ENCODE results near the gene CFAP61. TPM values are rescaled to one million over a fixed set of nuclear protein-coding genes. Genes with fewer than 3 reads are reported as not detected.

The CFAP61 gene
- total RNA-seq, 1 experiment from 2014 or later = 0.28 TPM

GRCh38 chr20:20130399-20130798, 78.1 kb downstream of the CFAP61 start:
- DNase-seq (ENCODE audit: low read depth, low spot score) (no peak), ATAC-seq (peak; percentile 87)
- Histone ChIP-seq H3K9me3 (ENCODE audit: control insufficient read depth, insufficient read depth, low read depth, low read length) (no peaks in the 10 kb centered on the region; the same call in 1 of the 2 replicates), H3K27me3 (ENCODE audit: control insufficient read depth, insufficient read depth, low read length) (no peaks in the 10 kb centered on the region), H3K4me3 (ENCODE audit: low read depth in 2 of 2, low read length in 2 of 2) (no peak overlapping the region), H3K36me3 (ENCODE audit: control insufficient read depth, insufficient read depth, low read length) (no peaks in the 10 kb centered on the region), H3K27ac (ENCODE audit: low read length) (no peak overlapping the region), H3K4me1 (ENCODE audit: control insufficient read depth, insufficient read depth, low read length) (no peaks in the 10 kb centered on the region)
- intact Hi-C loops (cut with micrococcal nuclease; ENCODE audit: unreplicated experiment) = no loop called here
- in situ Hi-C loops (cut with HindIII; ENCODE audit: low pct_unique_long_range_greater_than_20kb, low sequenced_read_pairs) = no loop called here
- BruUV-seq (replicated peaks) = no TSS peak
- ChIA-PET CTCF (no interaction called here), POLR2A (no interaction called here)
- TF ChIP-seq, protein P1, sequence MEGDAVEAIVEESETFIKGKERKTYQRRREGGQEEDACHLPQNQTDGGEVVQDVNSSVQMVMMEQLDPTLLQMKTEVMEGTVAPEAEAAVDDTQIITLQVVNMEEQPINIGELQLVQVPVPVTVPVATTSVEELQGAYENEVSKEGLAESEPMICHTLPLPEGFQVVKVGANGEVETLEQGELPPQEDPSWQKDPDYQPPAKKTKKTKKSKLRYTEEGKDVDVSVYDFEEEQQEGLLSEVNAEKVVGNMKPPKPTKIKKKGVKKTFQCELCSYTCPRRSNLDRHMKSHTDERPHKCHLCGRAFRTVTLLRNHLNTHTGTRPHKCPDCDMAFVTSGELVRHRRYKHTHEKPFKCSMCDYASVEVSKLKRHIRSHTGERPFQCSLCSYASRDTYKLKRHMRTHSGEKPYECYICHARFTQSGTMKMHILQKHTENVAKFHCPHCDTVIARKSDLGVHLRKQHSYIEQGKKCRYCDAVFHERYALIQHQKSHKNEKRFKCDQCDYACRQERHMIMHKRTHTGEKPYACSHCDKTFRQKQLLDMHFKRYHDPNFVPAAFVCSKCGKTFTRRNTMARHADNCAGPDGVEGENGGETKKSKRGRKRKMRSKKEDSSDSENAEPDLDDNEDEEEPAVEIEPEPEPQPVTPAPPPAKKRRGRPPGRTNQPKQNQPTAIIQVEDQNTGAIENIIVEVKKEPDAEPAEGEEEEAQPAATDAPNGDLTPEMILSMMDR (IDR thresholded peaks at IDR 0.05) = peak; percentile 62
- TF ChIP-seq POLR2AphosphoS5 (IDR thresholded peaks at IDR 0.05; ENCODE audit: low read depth, low read length) = no peak

DNA sequence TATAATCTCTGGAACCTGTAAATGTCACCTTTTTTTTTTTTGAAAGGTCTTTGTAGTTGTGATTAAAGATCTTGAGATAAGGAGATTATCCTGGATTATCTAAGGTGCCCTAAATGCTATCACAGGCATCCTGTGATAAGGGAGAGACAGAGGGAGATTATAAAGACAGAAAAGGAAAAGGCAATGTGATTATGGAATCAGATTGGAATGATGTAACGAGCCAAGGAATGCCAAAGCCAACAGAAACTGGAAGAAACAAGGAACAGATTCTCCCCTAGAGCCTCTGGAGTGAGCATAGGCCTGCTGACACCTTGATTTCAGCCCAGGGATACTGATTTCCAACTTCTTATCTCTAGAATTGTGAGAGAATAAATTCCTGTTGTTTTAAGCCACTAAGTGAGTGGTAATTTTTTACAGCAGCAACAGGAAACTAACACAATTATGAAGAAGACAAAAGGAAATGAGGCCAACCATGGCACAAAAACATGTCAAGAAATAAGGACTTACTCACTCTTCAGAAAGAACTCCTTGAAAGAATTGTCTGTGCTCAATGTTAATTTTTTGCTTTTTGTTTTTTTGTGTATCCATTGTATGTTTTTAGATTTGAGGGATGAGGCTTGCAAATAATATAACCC, 82.7 kb downstream of the CFAP61 start:
- ATAC-seq (no peak), DNase-seq (ENCODE audit: low read depth, low spot score) (no peak)
- in situ Hi-C loops (cut with HindIII; ENCODE audit: low pct_unique_long_range_greater_than_20kb, low sequenced_read_pairs) = no loop called here
- Histone ChIP-seq H3K9me3 (ENCODE audit: control insufficient read depth, insufficient read depth, low read depth, low read length) (no peaks in the 10 kb centered on the region; the same call in 1 of the 2 replicates), H3K27me3 (ENCODE audit: control insufficient read depth, insufficient read depth, low read length) (no peaks in the 10 kb centered on the region), H3K27ac (ENCODE audit: low read length) (no peak overlapping the region), H3K4me1 (ENCODE audit: control insufficient read depth, insufficient read depth, low read length) (no peaks in the 10 kb centered on the region), H3K36me3 (ENCODE audit: control insufficient read depth, insufficient read depth, low read length) (no peaks in the 10 kb centered on the region), H3K4me3 (ENCODE audit: low read depth in 2 of 2, low read length in 2 of 2) (no peak overlapping the region)
- no peak for TF ChIP-seq POLR2AphosphoS5 (IDR thresholded peaks at IDR 0.05; ENCODE audit: low read depth, low read length)
- no peak for TF ChIP-seq TCF7L2 (IDR thresholded peaks at IDR 0.05; ENCODE audit: low read depth, low read length)
- TF ChIP-seq, protein P2, sequence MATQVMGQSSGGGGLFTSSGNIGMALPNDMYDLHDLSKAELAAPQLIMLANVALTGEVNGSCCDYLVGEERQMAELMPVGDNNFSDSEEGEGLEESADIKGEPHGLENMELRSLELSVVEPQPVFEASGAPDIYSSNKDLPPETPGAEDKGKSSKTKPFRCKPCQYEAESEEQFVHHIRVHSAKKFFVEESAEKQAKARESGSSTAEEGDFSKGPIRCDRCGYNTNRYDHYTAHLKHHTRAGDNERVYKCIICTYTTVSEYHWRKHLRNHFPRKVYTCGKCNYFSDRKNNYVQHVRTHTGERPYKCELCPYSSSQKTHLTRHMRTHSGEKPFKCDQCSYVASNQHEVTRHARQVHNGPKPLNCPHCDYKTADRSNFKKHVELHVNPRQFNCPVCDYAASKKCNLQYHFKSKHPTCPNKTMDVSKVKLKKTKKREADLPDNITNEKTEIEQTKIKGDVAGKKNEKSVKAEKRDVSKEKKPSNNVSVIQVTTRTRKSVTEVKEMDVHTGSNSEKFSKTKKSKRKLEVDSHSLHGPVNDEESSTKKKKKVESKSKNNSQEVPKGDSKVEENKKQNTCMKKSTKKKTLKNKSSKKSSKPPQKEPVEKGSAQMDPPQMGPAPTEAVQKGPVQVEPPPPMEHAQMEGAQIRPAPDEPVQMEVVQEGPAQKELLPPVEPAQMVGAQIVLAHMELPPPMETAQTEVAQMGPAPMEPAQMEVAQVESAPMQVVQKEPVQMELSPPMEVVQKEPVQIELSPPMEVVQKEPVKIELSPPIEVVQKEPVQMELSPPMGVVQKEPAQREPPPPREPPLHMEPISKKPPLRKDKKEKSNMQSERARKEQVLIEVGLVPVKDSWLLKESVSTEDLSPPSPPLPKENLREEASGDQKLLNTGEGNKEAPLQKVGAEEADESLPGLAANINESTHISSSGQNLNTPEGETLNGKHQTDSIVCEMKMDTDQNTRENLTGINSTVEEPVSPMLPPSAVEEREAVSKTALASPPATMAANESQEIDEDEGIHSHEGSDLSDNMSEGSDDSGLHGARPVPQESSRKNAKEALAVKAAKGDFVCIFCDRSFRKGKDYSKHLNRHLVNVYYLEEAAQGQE (IDR thresholded peaks at IDR 0.05; ENCODE audit: insufficient read depth in 1 of 2, low read depth in 2 of 2, low read length in 1 of 2) = no peak
- no peak for TF ChIP-seq SIN3A (IDR thresholded peaks at IDR 0.05; ENCODE audit: borderline replicate concordance, insufficient read depth, low read depth, low read length)
- TF ChIP-seq, protein P1 (IDR thresholded peaks at IDR 0.05) = no peak
- ChIA-PET CTCF (no interaction called here), POLR2A (no interaction called here)
- BruUV-seq (replicated peaks) = no TSS peak
- intact Hi-C loops (cut with micrococcal nuclease; ENCODE audit: unreplicated experiment) = no loop called here
